GM18520 (cell line): ENCODE results near the gene OR51M1.
"Not testable (repeated sequence)": the region's sequence is repeated elsewhere in the genome, so short reads cannot be mapped to it uniquely, and the experiment has no call there.

Source experiments
- ATAC-seq: cut with Tn5 transposase; IDR thresholded peaks from one replicate; pipeline ENCODE4 v1.9.1; 2021; ENCODE audit not compliant: unreplicated experiment

Gene OR51M1, protein sequence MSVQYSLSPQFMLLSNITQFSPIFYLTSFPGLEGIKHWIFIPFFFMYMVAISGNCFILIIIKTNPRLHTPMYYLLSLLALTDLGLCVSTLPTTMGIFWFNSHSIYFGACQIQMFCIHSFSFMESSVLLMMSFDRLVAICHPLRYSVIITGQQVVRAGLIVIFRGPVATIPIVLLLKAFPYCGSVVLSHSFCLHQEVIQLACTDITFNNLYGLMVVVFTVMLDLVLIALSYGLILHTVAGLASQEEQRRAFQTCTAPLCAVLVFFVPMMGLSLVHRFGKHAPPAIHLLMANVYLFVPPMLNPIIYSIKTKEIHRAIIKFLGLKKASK

DNA sequence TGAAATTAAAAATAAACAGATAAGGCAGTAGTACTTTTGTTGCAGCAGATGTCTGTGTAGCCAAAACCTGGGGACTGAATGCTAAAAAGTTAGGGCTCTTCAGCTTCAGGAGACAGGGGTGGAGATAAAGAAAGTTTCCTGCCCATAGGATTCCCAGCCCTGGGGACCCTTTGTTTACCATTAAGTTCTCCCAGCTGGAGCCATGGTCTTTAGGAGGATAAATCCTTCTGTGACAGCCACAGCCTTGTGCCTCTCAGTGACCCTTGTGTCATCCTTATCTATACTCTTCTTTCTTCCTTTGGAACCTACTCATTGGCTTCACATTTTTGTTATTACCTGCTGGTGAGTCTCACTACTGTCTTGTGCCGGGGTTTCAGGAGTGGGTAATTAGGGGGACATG, at the start of gene OR51M1:
TSS of gene OR51M1 (plus strand) at position 237 of the 400 bp plus-strand sequence. CDS start 5,587 bp downstream, outside the sequence.
- ATAC-seq = no peak

DNA sequence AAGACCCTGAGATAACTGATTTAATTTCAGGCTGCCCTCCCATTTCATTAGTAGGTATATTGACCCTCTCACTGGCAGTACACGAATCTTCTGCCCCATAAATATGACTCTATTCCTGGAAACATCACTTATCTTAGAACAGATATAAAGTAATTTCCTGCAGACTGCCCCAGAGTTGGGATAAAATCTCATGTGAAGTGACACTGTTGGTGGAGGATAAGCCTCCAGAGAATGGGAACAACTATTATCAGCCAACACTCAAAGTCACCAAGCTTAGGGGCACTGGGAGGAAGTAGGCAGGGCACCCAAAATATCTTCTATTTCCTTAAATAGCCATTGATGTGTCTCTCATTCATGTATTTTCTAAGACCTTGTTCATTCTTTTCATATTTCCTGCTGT, 48.4 kb upstream of the OR51M1 start:
- ATAC-seq = no peak

GRCh38 chr11:5336331-5336730, 47.3 kb upstream of the OR51M1 start:
- no peak for ATAC-seq

DNA sequence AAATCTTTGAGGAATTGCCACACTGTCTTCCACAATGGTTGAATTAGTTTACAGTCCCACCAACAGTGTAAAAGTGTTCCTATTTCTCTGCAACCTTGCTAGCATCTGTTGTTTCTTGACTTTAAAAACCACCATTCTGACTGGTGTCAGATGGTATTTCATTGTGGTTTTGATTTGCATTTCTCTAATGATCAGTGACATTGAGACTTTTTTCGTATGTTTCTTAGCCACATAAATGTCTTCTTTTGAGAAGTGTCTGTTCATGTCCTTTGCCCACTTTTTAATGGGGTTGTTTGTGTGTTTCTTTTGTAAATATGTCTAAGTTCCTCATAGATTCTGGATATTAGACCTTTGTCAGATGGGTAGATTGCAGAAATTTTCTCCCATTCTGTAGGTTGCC, 46.4 kb upstream of the OR51M1 start:
- not testable (repeated sequence) for ATAC-seq

DNA sequence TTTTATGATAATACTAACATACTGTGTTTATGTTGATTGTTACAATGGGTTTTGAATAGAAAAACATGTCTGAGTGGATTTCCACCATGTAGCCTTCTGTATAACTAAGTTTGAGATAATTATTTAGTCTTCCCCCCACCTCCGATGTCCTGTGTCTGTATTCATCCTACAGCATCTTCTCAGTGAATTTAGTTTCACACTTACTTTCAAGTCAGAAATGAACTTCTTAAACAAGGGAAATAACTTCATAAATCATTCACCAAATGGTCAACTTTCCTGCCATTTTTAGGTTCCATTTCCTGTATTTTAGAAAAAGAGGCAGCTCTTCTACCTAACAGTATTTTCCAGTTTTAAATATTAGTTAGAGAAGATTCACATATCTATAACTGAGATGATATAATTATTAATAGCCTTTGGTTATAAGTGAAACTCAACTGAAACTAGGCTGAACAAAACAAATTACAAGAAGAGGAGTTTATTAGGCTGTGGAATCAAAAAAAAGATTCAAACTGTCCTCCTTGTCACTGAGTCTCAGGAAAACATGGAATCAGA, 43.8 kb upstream of the OR51M1 start:
- ATAC-seq = peak; percentile 47

- ATAC-seq = no peak
Measured at GRCh38 chr11:5343474-5344335, 39.9 kb upstream of the OR51M1 start, which contains the start of gene OR51B5. TSS of gene OR51B5 (minus strand) at chr11:5343524. CDS start at chr11:5343524, 0 bp downstream.

DNA sequence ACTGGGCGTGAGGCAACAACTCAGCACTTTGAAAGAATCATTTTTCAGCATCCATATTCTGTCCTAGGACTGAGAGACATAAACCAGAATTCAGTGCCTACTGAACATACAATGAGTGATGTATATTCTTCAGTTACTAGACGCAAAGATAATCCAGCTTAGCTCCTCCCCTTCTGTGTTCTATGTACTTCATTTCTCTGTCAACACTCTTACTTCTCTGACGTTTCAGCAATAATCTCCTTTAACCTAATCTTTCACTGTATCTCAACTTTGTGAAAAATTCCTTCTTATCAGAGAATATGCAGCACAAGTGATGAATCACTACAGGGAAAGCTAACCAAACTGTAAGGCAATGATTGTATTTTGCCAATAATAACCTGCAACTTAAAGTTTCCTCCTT, 37.8 kb upstream of the OR51M1 start:
- ATAC-seq = no peak

DNA sequence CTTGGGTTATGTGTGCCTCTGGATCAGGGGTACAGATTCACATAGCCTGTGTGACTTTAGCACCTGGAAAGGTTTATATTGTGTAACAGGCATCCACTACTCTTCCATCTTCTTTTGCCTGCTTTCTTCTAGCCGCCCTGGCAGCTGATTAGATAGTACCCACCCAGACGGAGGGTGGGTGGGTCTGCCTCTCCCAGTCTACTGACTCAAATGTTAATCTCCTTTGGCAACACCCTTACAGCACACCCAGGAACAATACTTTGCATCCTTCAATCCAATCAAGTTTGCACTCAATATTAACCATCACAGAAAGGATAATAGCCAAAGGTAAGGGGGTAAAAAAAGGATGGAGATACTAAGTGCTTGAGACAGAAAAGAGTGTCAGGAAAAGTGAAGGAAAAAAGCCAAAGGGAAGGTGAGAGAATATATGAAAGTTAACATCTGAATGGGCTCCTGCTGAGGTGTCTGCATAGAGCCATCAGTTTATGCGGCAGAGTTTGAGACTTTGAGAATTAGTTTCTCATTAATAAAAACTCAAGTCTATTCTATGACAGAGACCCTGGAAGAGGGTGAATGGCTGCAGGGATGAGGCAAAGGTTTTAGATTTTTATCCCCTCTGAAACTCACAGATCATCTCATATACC, 34.9 kb upstream of the OR51M1 start:
- ATAC-seq = no peak

DNA sequence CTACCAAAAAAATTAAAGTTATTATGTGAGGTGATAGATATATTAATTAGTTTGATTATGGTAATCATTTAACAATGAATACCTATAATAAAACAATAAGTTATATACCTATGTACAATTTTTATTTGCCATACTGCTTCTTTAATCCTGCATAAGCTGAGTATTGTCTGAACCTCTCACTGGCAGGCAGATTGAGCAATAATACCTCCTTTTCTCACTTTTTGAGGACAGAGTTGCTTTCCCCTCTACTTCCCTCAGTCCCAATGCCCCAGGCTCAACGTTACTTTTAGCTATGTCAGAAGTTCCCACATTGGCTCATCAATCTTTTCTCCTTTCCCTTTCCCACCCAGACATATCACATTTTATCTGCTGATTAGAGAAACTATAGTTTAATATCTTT, 34.1 kb upstream of the OR51M1 start:
- no peak for ATAC-seq

GRCh38 chr11:5351208-5351607, 32.4 kb upstream of the OR51M1 start, which contains the start of gene OR51B6:
TSS of gene OR51B6 (plus strand) at chr11:5351508. CDS start at chr11:5351508, 0 bp downstream.
- ATAC-seq = no peak

DNA sequence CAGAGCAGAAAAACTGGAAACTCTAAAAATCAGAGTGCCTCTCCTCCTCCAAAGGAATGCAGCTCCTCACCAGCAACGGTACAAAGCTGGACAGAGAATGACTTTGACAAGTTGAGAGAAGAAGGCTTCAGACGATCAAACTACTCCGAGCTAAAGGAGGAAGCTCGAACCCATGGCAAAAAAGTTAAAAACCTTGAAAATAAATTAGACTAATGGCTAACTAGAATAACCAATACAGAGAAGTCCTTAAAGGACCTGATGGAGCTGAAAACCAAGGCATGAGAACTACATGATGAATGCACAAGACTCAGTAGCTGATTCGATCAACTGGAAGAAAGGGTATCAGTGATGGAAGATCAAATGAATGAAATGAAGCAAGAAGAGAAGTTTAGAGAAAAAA, 27.6 kb upstream of the OR51M1 start:
- ATAC-seq = not testable (repeated sequence)

DNA sequence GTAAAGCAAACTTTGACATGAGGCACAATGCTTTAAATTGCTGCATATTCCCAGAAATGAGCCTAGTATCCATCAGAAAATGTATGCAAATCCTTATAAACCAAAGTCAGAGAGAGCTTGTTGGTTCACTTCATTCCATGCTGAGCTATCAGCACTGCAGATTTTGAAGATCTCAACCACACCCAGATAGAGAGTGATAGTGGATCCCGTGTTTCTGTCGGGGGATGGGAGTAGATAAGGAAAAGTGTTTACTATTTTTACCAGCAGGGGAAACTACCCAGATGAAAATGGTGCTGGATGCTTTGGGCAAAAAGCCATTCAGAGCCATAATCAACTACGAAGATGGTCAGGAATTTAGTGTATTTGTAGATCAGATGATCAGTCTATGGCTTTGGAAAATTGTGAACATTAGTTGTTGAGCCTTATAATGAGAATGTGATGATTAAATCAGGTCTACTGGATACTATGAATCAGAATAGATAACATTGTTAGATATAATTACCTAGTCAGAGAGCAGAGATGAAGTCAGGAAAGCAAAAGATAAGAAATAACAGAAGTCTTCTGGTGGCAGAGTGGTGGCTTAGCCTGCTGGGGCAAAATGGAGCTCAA, 21.5 kb upstream of the OR51M1 start:
- ATAC-seq = no peak

DNA sequence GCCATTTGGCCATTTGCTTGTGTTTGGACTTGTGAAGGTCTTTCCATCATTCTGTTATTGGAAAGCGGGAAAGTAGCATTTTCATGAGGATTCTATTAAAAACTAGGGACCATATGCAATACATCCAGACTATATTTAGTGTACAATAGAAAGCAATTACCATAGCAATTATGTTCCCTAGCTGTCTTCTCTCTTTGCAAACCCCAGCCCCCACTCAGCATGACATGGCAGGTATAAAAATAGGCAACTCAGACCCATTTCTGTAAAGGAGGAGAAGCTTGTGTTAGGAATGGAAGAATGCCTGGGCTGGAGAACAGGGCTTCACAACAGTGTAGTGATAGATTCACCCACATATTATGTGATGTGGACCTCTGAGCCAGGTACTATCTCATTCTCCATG, 19.9 kb upstream of the OR51M1 start:
- no peak for ATAC-seq

- ATAC-seq = no peak
Measured at GRCh38 chr11:5364214-5364613, 19.4 kb upstream of the OR51M1 start.

DNA sequence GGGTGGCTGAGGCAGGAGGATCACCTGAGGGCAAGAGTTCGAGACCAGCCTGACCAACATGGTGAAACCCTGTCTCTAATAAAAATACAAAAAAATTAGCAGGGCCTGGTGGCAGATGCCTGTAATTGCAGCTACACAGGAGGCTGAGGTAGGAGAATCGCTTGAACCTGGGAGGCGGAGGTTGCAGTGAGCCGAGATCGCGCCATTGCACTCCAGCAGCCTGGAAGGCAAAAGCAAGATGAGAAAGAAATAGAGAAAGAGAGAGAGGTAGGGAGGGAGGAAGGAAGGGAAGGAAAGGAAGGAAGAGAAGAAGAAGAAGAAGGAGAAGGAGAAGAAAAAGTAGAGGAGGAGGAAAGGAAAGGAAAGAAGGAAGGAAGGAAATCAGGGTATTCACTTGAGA, 17.2 kb upstream of the OR51M1 start:
- not testable (repeated sequence) for ATAC-seq

GRCh38 chr11:5366856-5367255, 16.8 kb upstream of the OR51M1 start:
- no peak for ATAC-seq

DNA sequence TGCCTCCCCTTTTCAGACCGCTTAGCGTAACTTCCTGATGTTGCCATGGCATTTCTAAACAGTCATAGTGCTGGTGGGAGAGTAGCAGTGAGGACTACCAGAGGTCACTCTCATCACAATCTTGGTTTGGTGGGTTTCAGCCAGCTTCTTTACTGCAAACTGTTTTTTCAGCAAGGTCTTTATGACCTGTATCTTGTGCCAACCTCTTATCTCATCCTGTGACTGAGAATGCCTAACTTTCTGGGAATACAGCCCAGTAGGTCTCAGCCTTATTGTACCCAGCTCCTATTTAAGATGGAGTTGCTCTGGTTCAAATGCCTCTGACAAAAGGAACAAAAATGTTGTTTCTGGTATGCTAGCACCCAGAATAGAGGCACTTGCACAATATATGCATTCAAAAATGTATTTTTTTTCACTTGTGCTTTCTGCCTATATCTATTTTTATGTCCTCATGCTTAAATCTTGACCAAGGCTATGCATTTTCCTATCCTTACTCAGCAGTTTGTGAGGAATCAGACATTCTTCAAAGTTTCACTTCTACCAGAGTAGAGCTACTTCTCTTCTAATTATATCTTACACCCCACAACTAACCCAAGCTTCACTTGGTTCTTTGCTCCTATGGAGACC, 16.1 kb upstream of the OR51M1 start:
- no peak for ATAC-seq

GRCh38 chr11:5368502-5369043, 15.0 kb upstream of the OR51M1 start:
- no peak for ATAC-seq

GRCh38 chr11:5369789-5370188, 13.8 kb upstream of the OR51M1 start:
- no peak for ATAC-seq

GRCh38 chr11:5380740-5381342, 2.8 kb upstream of the OR51M1 start:
- no peak for ATAC-seq
